Stomach smooth muscle (tissue), 2 donors: ENCODE data around the gene PDZK1IP1.

Experiments
- H3K27ac ChIP-seq: one replicate; pipeline ENCODE4 v1.7.0; 2013; ENCODE audit warnings: mild to moderate bottlenecking, low read length, inconsistent platforms
- H3K27me3 ChIP-seq, 2 donors: one replicate each; pipeline ENCODE4 v1.7.0; 2013; ENCODE audit warnings: low read length in 2 of 2; ENCODE audit not compliant: insufficient read depth in 2 of 2, control insufficient read depth in 1 of 2
- H3K36me3 ChIP-seq, 2 donors: one replicate each; pipeline ENCODE4 v1.7.0; 2013; ENCODE audit warnings: low read length in 2 of 2; ENCODE audit not compliant: control insufficient read depth in 2 of 2, insufficient read depth in 2 of 2
- H3K4me1 ChIP-seq: one replicate; pipeline ENCODE4 v1.7.0; 2013; ENCODE audit warnings: low read length; ENCODE audit not compliant: control insufficient read depth, insufficient read depth
- H3K4me3 ChIP-seq, 2 donors: one replicate each; pipeline ENCODE4 v1.7.0; 2013; ENCODE audit warnings: low read length in 2 of 2
- H3K9ac ChIP-seq, 2 donors: one replicate each; pipeline ENCODE4 v1.7.0; 2013; ENCODE audit warnings: low read length in 2 of 2, mild to moderate bottlenecking in 1 of 2
- H3K9me3 ChIP-seq, 2 donors: one replicate each; pipeline ENCODE4 v1.7.0; 2013; ENCODE audit warnings: low read length in 2 of 2; ENCODE audit not compliant: control insufficient read depth in 2 of 2
- donor health status: healthy.
- donor health status: Pancreatic carcinoma.

PDZK1IP1 gene

DNA sequence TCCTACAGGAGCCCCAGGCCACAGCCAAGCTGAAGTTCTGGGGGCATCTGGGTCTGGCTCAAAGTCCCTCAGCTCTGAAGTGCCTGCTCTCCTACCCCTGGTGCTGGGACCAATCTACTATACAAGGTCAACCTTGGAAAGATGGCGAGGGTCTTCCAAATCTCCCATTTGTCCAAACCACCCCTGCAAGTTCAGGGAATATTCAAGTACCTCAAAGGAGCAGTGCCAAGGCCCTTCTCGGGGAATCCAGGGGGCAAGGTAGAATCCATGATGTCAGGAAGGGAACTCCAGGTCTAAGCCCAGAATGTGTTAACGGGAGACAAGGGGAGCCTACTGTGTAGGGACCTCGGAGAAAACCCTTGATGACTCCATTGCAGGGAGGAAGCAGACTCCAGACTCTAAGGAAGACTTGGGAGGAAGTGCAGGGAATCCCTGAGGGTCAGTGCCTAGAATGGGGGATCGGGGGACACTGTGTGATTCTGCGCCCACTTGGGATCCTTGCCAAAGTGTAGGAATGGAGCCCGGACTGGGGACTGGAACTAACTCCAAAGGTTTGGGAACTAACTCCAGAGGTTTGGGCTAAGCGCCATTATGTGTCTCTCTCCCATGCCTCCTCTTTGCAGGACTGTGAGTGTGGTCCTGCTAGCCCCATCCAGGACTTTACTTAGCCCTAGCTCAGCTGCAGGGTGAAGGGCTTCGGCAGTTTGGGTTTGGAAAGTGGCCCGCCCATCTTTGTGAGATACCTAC is 33.5 kb upstream of the PDZK1IP1 start:
- Histone ChIP-seq H3K27me3 (peaks cover 62 to 75% of the 10 kb centered on the region in 2 donors), H3K36me3 (no peaks in the 10 kb centered on the region), H3K9me3 (peaks cover 0 to 3% of the 10 kb centered on the region in 2 donors), H3K27ac (no peak overlapping the region), H3K9ac (no peak overlapping the region), H3K4me1 (peaks cover 7% of the 10 kb centered on the region), H3K4me3 (no peak overlapping the region)

GRCh38 chr1:47222476-47222875 is 32.6 kb upstream of the PDZK1IP1 start:
- H3K9ac ChIP-seq, result no peak overlapping the region
- H3K4me3 ChIP-seq, result no peak overlapping the region
- H3K27me3 ChIP-seq, result peaks cover 53 to 66% of the 10 kb centered on the region in 2 donors
- peaks cover 7% of the 10 kb centered on the region for H3K4me1 ChIP-seq
- no peaks in the 10 kb centered on the region for H3K36me3 ChIP-seq
- H3K27ac ChIP-seq, result no peak overlapping the region
- H3K9me3 ChIP-seq, result peaks cover 0 to 3% of the 10 kb centered on the region in 2 donors

DNA sequence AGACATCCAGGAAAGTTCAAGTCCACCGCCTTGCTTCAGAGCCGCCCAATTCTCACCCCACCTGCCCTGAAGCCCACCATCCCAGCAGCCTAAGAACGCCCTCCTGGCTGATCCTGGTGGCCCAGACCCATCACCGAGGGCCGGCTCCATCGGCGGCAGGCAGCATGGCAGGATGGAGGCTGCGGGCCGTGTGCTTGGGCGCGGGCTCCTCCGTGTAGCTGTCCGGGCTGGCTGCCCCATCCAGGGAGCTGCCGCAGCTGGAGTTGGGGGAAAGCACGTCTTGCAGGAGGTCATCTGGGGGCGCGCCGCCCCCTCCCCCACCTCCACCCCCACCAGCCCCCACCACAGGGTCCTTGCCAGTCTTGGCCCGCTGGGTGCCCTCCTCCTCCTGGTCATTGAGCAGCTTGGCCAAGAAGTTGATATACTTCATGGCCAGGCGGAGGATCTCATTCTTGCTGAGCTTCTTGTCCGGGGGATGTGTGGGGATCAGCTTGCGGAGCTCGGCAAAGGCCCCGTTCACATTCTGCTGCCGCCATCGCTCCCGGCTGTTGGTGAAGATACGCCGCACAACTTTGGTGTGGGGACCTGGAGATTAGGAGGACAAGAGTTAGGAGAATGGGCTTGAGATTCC is 29.9 kb upstream of the PDZK1IP1 start:
- Histone ChIP-seq H3K4me3 (no peak overlapping the region), H3K27ac (no peak overlapping the region), H3K9ac (no peak overlapping the region), H3K4me1 (no peaks in the 10 kb centered on the region), H3K9me3 (peaks cover 0 to 3% of the 10 kb centered on the region in 2 donors), H3K36me3 (no peaks in the 10 kb centered on the region), H3K27me3 (peaks cover 36 to 43% of the 10 kb centered on the region in 2 donors)

DNA sequence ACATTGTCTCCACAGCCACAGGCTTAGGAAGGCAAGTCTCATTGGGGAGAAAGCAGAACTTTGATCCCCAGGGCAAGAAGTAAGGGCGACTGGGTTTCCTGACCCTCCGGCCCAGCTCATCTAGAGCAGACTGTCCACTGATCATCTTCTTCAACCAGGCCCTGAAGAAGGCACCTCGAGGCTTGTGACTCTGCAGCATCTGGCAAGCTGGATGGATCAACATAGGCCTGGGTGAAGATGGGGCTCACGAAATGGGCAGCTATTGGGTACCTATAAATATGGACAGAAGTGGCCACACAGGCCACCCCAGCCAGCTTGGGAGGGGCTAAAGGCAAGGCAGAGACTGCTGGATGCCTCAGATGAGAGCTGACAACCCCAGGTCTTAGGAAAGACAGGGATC is 29.2 kb upstream of the PDZK1IP1 start:
- Histone ChIP-seq H3K27ac (no peak overlapping the region), H3K9ac (no peak overlapping the region), H3K9me3 (peaks cover 0 to 3% of the 10 kb centered on the region in 2 donors), H3K36me3 (no peaks in the 10 kb centered on the region), H3K4me1 (no peaks in the 10 kb centered on the region), H3K4me3 (no peak overlapping the region), H3K27me3 (peaks cover 33 to 36% of the 10 kb centered on the region in 2 donors)

DNA sequence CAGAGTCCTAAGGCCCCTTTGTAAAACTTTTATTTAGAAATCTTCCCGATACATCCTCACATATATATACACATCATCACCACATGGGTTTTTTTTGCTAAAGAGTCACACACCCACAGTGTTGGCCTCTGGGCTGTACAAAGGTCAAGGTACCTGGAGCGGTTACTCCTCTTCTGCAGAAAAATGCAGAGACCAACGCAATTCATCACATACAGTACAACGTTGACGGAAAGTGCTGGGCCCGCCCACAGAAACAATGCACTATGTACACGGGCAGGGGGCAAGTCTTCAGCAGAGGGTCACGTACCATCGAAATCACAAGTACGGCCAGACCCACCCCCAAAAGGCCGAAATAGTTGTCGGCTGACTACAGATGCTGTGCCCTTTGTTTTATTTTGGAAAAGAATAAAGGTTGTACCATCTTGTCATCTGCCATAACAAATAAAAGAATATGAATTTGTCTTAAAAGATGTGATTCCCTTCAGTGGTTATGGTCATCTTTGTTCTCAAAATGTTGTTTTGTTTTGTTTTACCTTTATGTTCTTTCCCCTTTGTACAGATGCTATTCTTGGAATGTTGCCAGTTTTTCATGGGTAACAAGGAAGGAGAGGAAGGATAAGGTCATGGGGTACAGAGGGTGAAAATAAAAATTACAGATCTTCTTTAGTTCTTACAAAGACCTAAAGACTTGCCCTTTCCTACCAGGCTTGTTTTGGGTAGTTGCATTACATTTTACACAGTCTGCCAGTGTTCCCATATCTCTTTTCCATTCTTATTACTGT is 26.6 kb upstream of the PDZK1IP1 start:
- H3K27me3 ChIP-seq, result peaks cover 13 to 16% of the 10 kb centered on the region in 2 donors
- H3K4me3 ChIP-seq, result no peak overlapping the region
- no peak overlapping the region for H3K9ac ChIP-seq
- H3K9me3 ChIP-seq, result no peaks in the 10 kb centered on the region
- H3K4me1 ChIP-seq, result peaks cover 3% of the 10 kb centered on the region
- H3K27ac ChIP-seq, result no peak overlapping the region
- no peaks in the 10 kb centered on the region for H3K36me3 ChIP-seq

- no peak overlapping the region for H3K4me3 ChIP-seq
- no peaks in the 10 kb centered on the region for H3K9me3 ChIP-seq
- no peak overlapping the region for H3K27ac ChIP-seq
- no peak overlapping the region for H3K9ac ChIP-seq
- H3K36me3 ChIP-seq, result no peaks in the 10 kb centered on the region
- peaks cover 3% of the 10 kb centered on the region for H3K4me1 ChIP-seq
- peaks cover 7 to 15% of the 10 kb centered on the region in 2 donors for H3K27me3 ChIP-seq
These were observed 25.9 kb upstream of the PDZK1IP1 start for GRCh38 chr1:47215713-47216112.

DNA sequence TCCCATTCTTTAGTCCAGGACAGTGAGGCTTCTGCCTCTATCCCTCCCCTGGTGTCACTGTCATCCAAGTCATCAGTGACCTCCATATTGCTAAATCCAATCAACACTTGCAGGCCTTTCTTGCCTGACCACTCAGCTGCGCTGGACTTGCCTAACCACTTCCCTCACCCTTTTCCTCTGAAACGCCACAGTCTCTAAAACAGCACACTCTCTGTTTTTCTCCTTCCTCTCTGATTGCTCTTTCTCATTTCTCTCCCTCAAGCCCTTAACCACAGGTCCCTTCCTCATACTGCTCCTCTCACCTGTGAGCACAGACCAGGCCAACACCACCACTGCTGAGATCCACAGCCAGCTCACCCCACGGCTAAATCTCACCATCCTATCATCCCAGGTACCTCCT is 24.7 kb upstream of the PDZK1IP1 start:
- no peak overlapping the region for H3K9ac ChIP-seq
- no peaks in the 10 kb centered on the region for H3K9me3 ChIP-seq
- H3K27me3 ChIP-seq, result peaks cover 3 to 19% of the 10 kb centered on the region in 2 donors
- H3K27ac ChIP-seq, result no peak overlapping the region
- no peaks in the 10 kb centered on the region for H3K36me3 ChIP-seq
- no peak overlapping the region for H3K4me3 ChIP-seq
- H3K4me1 ChIP-seq, result peaks cover 3% of the 10 kb centered on the region

DNA sequence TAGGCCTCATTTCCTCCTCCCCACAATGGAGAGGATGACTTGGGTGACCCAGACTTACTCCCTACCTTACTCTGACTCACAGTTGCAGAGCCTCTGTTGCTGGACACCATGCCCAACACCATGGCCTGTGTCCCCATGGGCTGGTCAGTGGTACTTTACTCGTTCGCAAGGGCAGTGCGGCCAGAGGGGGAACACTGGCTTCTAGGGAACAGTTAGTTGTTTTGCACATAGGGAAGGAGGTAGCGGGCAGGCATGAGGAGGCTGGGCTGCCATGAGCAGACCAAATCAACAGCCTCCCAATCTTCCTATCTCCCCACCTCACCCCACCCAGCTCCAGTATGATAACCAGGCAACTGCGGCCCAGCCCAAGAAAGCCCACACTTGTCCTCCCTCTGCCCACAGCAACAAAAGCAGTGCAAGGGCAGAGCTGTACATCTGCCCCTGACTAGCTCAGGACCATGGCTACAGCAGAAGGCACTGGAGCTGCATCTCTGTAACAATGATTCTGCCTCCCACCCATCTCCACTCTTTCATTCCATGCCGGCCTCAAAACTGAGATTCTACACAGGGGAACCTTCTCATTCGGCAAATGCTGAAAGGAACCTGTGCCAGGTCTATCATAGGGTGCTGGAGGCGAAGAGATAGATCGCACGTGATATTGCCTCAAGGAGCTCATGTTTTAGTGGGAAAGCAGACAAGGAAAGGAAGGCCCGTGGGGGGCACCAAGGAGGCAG is 23.6 kb upstream of the PDZK1IP1 start:
- Histone ChIP-seq H3K4me1 (peaks cover 3% of the 10 kb centered on the region), H3K27ac (no peak overlapping the region), H3K9ac (no peak overlapping the region), H3K27me3 (peaks cover 3 to 26% of the 10 kb centered on the region in 2 donors), H3K36me3 (no peaks in the 10 kb centered on the region), H3K9me3 (no peaks in the 10 kb centered on the region), H3K4me3 (no peak overlapping the region)

DNA sequence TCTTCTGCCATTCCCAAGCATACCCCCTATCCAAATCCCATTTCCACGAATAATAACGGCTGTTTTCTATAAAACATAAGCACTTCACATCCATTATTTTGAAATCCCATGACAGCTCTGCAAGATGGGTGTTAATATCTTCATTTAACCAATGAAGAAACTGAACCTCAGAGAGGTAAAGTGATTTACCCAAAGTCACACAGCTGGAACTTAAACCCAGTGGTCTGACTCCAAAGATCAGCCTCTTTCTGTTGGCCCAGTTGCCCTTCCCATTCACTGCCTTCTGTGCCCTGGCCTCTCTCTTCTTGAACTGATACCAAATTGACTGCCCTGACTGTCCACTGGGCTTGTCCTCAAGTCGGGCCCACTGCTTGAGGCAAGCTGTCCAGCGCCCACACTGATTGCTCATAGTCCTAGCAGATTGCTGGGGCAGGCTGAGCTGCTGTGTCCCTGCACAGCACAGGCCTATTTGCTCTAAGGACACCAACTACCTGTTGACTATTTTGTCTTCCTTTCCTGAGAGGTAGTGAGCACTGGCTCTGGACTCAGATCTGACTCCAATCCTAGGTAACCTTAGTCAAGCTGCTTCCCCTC is 22.9 kb upstream of the PDZK1IP1 start:
- peaks cover 3% of the 10 kb centered on the region for H3K4me1 ChIP-seq
- no peaks in the 10 kb centered on the region for H3K9me3 ChIP-seq
- H3K4me3 ChIP-seq, result no peak overlapping the region
- H3K27ac ChIP-seq, result no peak overlapping the region
- H3K36me3 ChIP-seq, result no peaks in the 10 kb centered on the region
- H3K27me3 ChIP-seq, result peaks cover 7 to 26% of the 10 kb centered on the region in 2 donors
- no peak overlapping the region for H3K9ac ChIP-seq

DNA sequence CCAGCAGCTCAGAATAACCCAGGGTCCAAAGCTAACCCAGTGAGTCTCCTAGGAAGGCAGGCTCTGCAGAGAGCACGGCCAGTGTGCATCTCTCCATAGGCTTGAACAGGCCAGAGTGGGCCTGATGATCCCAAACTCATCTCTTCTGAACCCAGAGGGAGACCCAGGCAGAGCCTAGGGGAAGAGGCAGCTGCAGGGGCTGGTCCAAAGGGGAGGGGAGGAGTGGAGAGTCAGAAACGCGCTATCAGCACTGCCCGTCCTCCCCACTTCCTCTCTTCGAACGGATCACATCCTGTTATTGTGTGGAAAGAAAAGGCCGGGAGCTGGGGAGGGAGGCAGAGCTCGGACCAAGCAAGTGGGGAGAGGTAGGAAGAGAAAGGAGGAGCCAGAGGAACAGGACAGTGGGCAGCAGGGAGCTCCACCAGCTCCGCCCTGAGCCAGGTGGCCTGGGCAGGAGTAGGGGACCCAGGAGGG is 22.0 kb upstream of the PDZK1IP1 start:
- Histone ChIP-seq H3K4me1 (peaks cover 3% of the 10 kb centered on the region), H3K27ac (no peak overlapping the region), H3K27me3 (peaks cover 8 to 26% of the 10 kb centered on the region in 2 donors), H3K9ac (no peak overlapping the region), H3K4me3 (no peak overlapping the region), H3K9me3 (no peaks in the 10 kb centered on the region), H3K36me3 (no peaks in the 10 kb centered on the region)
